HG02973 (cell line): ENCODE results near the gene CSNK1E.

Experiments
- ATAC-seq: cut with Tn5 transposase; IDR thresholded peaks from one replicate; pipeline ENCODE4 v1.9.1; 2021; ENCODE audit warnings: moderate library complexity; ENCODE audit not compliant: unreplicated experiment

CSNK1E gene

DNA sequence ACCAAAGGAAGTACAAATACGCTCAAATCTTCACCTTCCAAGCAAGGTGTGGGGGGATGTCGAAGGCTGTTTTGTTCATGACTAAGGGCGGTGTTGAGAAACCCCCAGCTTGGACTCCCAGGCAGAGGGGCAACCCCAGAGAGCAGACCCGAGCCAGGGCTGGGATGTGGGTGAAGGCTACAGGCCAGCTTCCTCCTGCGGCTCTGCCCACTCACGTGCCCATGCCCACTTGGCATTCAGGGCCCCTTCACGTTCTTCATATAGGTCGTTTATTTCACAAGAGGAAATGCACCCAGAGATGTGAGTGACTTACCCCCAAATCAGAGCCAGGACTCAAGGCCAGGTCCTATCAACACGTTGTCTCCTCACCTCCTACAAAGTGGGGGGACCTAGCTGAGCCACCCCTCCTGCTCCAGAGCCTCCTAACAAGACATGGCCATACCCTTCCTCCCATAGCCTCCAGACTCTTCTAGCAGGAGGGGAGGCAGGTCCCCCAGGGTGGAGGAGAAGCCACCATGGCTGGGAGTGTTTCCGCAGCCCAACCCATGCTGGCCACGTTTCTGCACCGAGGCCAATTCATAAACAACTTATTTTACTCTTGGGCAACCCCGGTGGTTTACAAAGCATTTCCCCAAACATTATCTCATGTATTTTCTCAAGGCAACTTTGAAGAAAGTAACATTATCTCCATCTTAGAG lies 66.4 kb downstream of the CSNK1E start:
- no peak for ATAC-seq

- no peak for ATAC-seq
Measured at GRCh38 chr22:38249803-38250642, 67.2 kb downstream of the CSNK1E start.

DNA sequence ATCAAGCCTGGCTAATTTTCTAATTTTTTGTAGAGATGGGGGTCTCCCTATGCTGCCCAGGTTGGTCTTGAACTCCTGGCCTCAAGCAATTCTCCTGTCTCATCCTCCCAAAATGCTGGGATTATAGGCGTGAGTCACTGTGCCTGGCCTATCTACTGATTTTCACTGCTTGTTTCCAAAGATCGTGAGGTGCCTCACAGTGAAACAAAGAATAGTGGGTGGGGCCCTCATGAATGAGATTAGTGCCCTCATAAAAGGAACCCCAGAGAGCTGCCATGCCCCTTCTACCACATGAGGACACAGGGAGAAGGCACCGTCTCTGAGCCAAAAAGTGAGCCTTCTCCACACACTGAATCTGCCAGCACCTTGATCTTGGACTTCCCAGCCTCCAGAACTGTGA lies 67.9 kb downstream of the CSNK1E start:
- ATAC-seq: no peak

DNA sequence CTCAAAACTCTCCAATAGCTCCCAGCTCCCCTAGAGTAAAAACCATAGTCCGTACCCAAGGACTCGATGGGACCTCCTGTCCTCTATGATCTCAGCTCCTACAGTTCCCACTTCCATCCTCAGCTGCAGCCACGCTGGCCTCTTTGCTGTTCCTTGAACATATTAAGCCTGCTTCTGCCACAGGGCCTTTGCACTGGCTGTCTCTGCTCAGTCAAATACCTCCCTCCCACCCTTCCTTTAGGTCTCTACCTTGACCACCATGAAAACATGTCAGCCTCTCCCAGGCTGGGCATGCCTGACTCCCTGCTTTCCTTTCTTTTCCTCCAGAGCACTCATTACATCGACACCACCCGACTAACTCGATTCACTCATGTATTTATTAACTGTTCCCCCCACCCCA lies 69.0 kb downstream of the CSNK1E start:
- no peak for ATAC-seq

DNA sequence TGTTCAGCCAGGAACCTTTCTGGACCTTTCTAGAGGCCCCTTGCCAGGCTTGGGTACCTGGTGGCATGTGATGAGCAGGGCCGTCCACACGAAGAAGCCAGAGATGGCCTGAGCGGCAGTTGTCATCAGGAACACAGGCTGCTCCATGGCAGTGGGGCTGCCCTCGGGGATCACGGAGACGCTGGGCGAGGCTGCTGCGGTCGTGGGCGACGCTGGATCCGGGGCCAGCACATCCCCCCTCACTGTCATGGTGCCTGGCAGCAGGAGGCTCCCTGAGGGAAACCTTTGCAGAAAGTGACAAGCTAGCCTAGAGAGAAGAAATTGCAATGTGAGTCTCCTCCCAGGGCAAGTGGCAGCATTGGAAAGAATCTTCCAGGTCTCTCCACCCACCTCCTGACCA lies 69.5 kb downstream of the CSNK1E start:
- no peak for ATAC-seq

DNA sequence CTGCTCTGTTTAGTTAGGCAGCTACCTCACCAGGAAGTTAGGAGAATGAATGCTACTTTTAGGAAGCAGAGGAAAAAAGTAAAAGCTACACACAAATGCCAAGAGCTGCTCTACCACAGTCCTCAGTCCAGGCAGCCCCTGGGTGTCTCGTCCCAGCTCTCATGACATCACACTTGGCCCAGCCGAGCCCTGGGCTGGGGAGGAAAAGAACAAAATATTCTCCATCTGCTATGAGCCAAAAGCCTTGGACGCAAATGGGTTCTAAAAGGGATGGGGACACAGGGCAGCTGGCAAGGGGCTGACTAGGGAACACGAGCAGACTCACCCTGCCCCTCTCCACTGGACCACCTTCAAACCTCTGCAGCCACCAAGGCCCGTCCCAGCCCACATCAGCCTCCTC lies 70.5 kb downstream of the CSNK1E start:
- no peak for ATAC-seq

DNA sequence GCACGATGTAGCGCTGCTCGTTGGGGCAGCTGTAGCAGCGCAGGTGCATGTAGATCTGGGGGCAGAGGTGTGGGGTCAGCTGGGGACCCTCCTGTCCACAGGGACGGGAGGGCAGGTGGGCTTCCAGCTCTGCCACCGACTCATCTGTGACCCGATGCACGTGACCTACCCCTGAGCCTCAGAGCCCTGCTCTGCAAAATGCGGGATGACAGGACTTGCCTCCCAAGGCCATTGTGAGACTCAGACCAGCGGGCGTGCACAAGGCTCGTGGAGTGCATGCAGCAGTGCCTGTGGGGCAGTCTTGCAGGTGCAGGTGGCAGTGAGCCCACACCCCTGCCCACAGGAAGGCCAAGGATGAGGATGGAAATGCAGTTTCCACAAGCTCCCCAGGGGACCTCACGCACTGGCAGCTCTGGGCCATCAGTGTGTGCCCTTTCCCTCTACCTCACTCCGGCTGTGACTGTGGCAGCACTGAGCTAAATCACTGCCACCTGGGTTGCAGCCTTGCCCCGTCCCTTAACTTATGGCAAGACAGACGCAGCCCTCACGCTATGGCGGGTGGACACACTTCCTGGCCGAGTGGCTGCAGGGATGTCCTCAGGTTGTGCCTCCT lies 71.1 kb downstream of the CSNK1E start:
- ATAC-seq: no peak

GRCh38 chr22:38244106-38244505 lies 73.1 kb downstream of the CSNK1E start:
- ATAC-seq: no peak

DNA sequence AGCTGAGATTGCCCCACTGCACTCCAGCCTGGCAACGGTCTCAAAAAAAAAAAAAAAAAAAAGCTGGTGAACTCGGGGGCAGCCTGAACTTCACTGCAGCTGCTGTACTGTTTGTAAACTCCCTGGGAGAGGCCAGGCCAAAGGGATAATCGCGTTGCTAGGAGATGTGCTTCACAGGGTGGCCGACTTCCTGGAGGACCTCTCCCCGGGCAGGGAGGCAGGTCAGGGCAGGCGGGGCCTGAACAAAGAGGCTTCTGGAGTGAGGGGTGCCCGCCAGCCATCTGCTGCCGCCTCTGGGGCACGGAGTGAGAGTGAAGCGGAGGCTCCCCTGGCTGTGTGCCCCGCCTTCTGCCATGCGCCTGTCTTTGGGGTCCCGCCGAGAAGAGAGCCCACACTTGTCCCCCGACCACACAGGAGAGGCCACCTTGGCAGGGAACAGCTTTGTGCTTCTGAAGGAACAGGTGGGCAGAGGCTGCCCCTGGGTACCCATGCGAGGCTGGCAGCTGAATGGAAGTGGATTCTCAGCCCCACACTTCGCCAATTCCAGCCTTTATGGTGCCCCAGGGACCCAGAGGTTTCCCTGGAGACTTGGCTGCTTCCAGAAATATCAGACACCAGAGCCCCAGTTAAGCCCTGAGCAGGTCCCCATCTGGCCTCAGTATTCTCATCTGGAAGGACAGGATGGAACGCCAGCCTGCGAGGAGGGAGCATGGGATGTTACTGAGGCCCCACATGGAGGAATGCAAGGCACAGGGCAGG lies 74.0 kb downstream of the CSNK1E start:
- no peak for ATAC-seq

GRCh38 chr22:38240734-38241252 lies 76.4 kb downstream of the CSNK1E start:
- ATAC-seq: no peak
